ENCODE data around the gene PRX.

The PRX gene

GRCh38 chr19:40453151-40453735, 40.1 kb upstream of the PRX start:
- no peak for DNase-seq (ENCODE audit: low read depth in 2 of 2)
- H3K4me3 ChIP-seq (replicated peaks in 1 of 2; ENCODE audit: low read depth in 2 of 2, low read length in 2 of 2), result no peak overlapping the region
- TF ChIP-seq CTCF (IDR thresholded peaks at IDR 0.05; ENCODE audit: low read depth, low read length), result no peak

GRCh38 chr19:40452016-40452415, 38.8 kb upstream of the PRX start:
- no peak for DNase-seq (ENCODE audit: low read depth in 2 of 2)
- no peak overlapping the region for H3K4me3 ChIP-seq (replicated peaks in 1 of 2; ENCODE audit: low read depth in 2 of 2, low read length in 2 of 2)
- TF ChIP-seq CTCF (IDR thresholded peaks at IDR 0.05; ENCODE audit: low read depth, low read length), result no peak

GRCh38 chr19:40450664-40451063, 37.5 kb upstream of the PRX start:
- no peak overlapping the region for H3K4me3 ChIP-seq (replicated peaks in 1 of 2; ENCODE audit: low read depth in 2 of 2, low read length in 2 of 2)
- no peak for TF ChIP-seq CTCF (IDR thresholded peaks at IDR 0.05; ENCODE audit: low read depth, low read length)
- DNase-seq (ENCODE audit: low read depth in 2 of 2), result no peak

- no peak overlapping the region for H3K4me3 ChIP-seq (replicated peaks in 1 of 2; ENCODE audit: low read depth in 2 of 2, low read length in 2 of 2)
- no peak for DNase-seq (ENCODE audit: low read depth in 2 of 2)
- no peak for TF ChIP-seq CTCF (IDR thresholded peaks at IDR 0.05; ENCODE audit: low read depth, low read length)
Measured at GRCh38 chr19:40449506-40449905, 36.3 kb upstream of the PRX start.

- H3K4me3 ChIP-seq (replicated peaks in 1 of 2; ENCODE audit: low read depth in 2 of 2, low read length in 2 of 2), result no peak overlapping the region
- DNase-seq (ENCODE audit: low read depth in 2 of 2), result no peak
- no peak for TF ChIP-seq CTCF (IDR thresholded peaks at IDR 0.05; ENCODE audit: low read depth, low read length)
Measured at GRCh38 chr19:40446263-40446784, 33.1 kb upstream of the PRX start.

- DNase-seq (ENCODE audit: low read depth in 2 of 2), result peak in 1 of 2 donors; percentile 18
- no peak overlapping the region for H3K4me3 ChIP-seq (replicated peaks in 1 of 2; ENCODE audit: low read depth in 2 of 2, low read length in 2 of 2)
- no peak for TF ChIP-seq CTCF (IDR thresholded peaks at IDR 0.05; ENCODE audit: low read depth, low read length)
Measured at GRCh38 chr19:40445780-40446262, 32.6 kb upstream of the PRX start.

Data from cardiac fibroblast (primary cell).